GM12801 (cell line): ENCODE measurements around the gene CDC20.

ENCODE experiments used
- TF ChIP-seq, protein P1 (sequence below): IDR thresholded peaks from one replicate; pipeline ENCODE4 v1.5.1; 2011; ENCODE audit warnings: control low read depth; ENCODE audit not compliant: insufficient read length; ENCODE audit errors: extremely low read depth

Gene CDC20

DNA sequence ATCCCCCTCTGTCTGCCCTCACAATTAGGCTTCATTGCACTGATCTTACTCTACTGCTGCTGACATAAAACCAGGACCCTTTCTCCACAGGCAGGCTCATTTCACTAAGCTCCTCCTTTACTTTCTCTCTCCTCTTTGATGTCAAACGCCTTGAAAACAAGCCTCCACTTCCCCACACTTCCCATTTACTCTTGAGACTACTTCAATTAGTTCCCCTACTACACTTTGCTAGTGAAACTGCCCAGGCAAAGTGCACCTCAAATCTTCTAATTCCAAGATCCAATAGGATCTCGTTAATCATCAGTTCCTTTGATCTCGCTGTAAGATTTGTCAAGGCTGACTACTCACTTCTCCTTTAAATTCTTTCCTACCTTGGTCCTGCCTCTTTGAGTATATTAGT, 5.9 kb upstream of the CDC20 start:
- TF ChIP-seq, protein P1, sequence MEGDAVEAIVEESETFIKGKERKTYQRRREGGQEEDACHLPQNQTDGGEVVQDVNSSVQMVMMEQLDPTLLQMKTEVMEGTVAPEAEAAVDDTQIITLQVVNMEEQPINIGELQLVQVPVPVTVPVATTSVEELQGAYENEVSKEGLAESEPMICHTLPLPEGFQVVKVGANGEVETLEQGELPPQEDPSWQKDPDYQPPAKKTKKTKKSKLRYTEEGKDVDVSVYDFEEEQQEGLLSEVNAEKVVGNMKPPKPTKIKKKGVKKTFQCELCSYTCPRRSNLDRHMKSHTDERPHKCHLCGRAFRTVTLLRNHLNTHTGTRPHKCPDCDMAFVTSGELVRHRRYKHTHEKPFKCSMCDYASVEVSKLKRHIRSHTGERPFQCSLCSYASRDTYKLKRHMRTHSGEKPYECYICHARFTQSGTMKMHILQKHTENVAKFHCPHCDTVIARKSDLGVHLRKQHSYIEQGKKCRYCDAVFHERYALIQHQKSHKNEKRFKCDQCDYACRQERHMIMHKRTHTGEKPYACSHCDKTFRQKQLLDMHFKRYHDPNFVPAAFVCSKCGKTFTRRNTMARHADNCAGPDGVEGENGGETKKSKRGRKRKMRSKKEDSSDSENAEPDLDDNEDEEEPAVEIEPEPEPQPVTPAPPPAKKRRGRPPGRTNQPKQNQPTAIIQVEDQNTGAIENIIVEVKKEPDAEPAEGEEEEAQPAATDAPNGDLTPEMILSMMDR = no peak

DNA sequence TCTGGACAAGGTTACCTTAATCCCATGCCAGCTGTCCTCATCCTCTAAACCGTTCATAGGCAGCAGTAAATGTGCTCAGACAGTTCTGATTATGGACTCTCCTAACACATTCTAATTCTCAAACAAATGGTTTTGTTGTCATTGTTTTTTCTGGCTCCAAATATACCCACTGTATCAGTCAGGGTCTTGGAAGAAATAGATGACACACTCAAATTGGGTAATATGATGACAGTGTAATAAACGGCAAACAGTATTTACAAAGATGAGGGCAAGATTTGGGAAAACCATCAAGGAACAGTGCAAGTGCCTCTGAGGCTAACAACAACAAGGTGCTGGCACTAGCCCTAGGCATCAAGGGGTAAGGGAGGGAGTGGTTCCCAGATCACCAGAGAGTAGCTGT, 4.3 kb upstream of the CDC20 start:
- TF ChIP-seq, protein P1 = no peak

DNA sequence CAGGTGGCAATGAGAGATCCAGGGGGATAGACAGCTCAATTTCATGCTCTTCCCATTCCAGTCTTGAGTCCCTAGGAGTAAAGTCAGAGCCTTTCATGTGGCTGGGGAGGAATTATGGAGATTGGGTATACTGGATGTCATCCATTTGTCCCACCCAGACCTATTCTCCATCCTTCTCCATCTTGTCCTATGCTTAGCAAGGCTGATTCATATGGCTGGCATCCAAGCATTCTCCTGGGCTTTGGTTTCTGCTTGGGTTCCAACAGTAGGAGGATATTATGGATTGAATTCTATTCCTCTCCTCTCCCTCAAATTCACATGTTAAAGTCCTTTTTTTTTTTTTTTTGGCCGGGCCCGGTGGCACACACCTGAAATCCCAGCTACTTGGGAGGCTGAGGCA, 3.8 kb upstream of the CDC20 start:
- TF ChIP-seq, protein P1 = no peak

DNA sequence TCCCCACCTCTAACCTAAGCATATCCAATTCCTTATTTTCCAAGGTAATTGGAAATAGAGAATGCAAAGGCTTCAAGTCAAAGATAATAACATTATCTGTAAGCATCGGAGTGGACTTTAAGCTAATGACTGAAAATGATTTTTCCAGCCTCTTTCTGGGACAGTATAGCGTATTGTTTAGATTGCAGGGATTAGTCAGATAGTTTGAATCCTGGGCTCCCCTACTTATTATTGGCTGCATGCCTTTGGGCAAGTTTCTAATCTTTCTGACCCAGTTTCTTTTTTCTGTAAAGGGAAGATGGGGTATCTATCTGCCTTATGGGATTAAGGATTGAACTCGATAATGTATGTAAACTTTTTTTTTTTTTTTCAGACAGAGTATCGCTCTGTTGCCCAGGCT, 1.5 kb upstream of the CDC20 start:
- TF ChIP-seq, protein P1 = no peak

DNA sequence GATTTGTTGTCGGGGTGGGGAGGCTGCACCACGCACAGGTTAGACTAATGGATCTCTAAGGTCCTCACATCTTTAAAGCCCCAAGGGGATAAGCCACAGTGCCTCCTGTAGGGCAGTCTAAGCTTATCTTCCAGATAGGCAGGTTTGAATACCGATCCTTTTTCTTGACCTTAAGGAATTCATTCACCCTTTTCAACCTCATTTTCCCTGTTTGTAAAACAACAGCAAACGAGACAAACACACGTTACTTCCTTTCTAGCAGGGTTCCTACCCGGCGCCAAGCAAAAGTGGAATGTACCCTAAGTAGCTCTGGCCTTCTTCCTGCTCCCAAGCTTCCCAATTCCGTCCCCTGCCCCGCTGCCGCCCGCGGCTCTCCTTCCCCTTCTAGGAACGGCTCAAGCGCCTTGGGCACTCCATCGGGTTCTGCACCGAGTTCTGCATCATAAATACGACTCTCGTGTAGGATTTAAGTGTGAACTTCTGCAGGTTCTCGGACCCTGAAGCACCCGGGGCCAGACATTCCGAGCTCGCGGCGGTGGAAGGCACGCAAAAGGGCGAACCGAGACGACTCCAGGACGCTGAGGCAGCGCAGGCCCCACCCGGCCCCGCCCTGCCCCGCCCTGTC, 548 bp upstream of the CDC20 start:
- TF ChIP-seq, protein P1 = no peak

DNA sequence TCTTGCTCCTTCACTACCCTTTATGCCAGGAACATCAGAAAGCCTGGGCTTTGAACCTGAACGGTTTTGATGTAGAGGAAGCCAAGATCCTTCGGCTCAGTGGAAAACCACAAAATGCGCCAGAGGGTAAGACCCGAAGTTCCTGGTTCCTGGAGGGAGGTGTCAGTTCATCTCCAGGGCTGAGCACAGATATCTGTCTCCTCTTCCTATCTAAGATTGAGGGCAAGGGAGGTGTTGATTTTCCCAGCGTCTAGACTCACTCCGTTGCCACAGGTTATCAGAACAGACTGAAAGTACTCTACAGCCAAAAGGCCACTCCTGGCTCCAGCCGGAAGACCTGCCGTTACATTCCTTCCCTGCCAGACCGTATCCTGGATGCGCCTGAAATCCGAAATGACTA, 915 bp downstream of the CDC20 start:
- TF ChIP-seq, protein P1 = no peak

DNA sequence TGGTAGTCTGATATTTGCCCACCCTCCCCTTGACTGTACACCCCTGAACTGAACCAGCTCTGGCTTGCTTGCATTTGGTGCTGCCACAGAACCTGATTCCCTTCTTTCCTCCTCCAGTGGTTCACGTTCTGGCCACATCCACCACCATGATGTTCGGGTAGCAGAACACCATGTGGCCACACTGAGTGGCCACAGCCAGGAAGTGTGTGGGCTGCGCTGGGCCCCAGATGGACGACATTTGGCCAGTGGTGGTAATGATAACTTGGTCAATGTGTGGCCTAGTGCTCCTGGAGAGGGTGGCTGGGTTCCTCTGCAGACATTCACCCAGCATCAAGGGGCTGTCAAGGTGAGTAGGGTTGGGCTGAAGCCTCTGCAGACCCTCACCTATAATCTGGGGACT, 1.8 kb downstream of the CDC20 start:
- TF ChIP-seq, protein P1 = no peak

DNA sequence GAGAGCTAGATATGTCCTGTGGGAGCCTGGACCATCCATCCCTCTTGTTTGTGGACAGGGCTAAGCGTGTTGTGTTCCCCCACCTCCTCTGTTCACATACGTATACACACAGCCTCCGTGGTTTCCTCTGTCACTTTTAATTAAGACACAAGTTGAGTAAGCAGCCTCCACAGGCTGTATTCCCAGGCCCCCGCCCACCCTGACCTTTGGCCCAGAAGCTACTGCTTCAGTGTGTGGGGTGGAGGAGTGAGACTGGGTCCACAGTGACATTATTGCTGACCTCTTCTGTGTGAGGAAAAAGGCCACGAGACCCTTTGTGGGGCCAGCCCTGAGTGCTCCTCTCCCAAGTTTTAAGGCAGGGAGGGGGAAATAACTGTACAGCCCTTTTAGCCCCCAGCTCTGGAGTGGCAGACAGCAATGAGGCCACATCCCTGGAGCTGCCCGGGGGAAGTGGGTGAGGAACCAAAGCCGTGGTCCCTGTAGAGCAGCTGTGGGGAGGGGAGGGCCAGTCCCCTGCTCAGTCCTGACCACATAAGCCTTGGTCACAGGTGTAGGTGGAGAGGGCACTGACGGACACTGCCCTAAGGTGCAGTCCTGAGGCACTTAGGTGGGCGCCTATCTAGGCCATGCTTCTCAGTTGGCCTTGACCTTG, 4.6 kb downstream of the CDC20 start:
- TF ChIP-seq, protein P1 = no peak
